Endodermal cell (in vitro differentiated cells): Measurements from ENCODE around the gene SRA1. TPM values are rescaled to one million over a fixed set of nuclear protein-coding genes. Genes with fewer than 3 reads are reported as not detected.

ENCODE experiments used
- DNase-seq: peaks from one replicate; pipeline ENCODE4 v3.0.0-alpha.2; 2017
- H3K27ac ChIP-seq: 2 replicates; pipeline ENCODE4 v1.5.1; 2013; ENCODE audit warnings: mild to moderate bottlenecking, low read depth, low read length, moderate library complexity
- H3K27me3 ChIP-seq: 2 replicates; pipeline ENCODE4 v1.6.1; 2013; ENCODE audit warnings: mild to moderate bottlenecking, low read length, moderate library complexity; ENCODE audit not compliant: insufficient read depth, control insufficient read depth, poor library complexity, severe bottlenecking
- H3K36me3 ChIP-seq: 2 replicates; pipeline ENCODE4 v1.7.0; 2013; ENCODE audit warnings: mild to moderate bottlenecking, low read length, moderate library complexity; ENCODE audit not compliant: control insufficient read depth, insufficient read depth
- H3K4me1 ChIP-seq: one replicate; pipeline ENCODE4 v1.7.0; 2013; ENCODE audit warnings: low read length; ENCODE audit not compliant: control insufficient read depth, insufficient read depth
- H3K4me3 ChIP-seq: 2 replicates; pipeline ENCODE4 v1.5.1; 2013; ENCODE audit warnings: mild to moderate bottlenecking, low read length, moderate library complexity
- H3K9ac ChIP-seq: 2 replicates; pipeline ENCODE4 v1.6.1; 2013; ENCODE audit warnings: mild to moderate bottlenecking, low read length, moderate library complexity; ENCODE audit not compliant: poor library complexity, severe bottlenecking; ENCODE audit errors: extremely low read depth
- H3K9me3 ChIP-seq: 2 replicates; pipeline ENCODE4 v1.6.1; 2013; ENCODE audit warnings: mild to moderate bottlenecking, low read length, moderate library complexity; ENCODE audit not compliant: control insufficient read depth
- H3K27ac Mint-ChIP-seq: 2 replicates; pipeline ENCODE4 v1.8.0; 2020; ENCODE audit warnings: mixed read lengths
- H3K27me3 Mint-ChIP-seq: 2 replicates; pipeline ENCODE4 v1.8.0; 2021; ENCODE audit warnings: mild to moderate bottlenecking, mixed read lengths; ENCODE audit not compliant: insufficient read depth
- H3K36me3 Mint-ChIP-seq: 2 replicates; pipeline ENCODE4 v1.8.0; 2020; ENCODE audit warnings: low read depth, mixed read lengths
- H3K4me1 Mint-ChIP-seq: 2 replicates; pipeline ENCODE4 v1.8.0; 2020; ENCODE audit warnings: mixed read lengths
- H3K4me3 Mint-ChIP-seq: 2 replicates; pipeline ENCODE4 v1.8.0; 2020; ENCODE audit warnings: mild to moderate bottlenecking, moderate library complexity, mixed read lengths
- H3K9me3 Mint-ChIP-seq: 2 replicates; pipeline ENCODE4 v1.8.0; 2020; ENCODE audit warnings: mild to moderate bottlenecking, mixed read lengths
- WGBS, 2 experiments: methylation state at CpG; one replicate each; pipeline versions ENCODE4 v1.1.5 to v1.1.7; 2013; ENCODE audit warnings: missing lambda C conversion rate in 2 of 2, mixed read lengths in 1 of 2; ENCODE audit not compliant: insufficient coverage in 1 of 2, insufficient read length in 1 of 2; 5-methylcytosine and 5-hydroxymethylcytosine counted together
- total RNA-seq, 2 donors: library from RNA; stranded (reverse); fragmentation: NEBNext Ultra II Directional in 1 of 2; extraction: Animal tissue kit (Norgen Biotek cat#: 25700) in 1 of 2; gene quantifications; 2 replicates in 1 of 2; 3 replicates in 1 of 2; pipeline ENCODE4 v1.2.1, GENCODE V29; 2021
- TF ChIP-seq, protein P1 (sequence below): fragments of 200-600 bp; sonication (generic); conservative IDR thresholded peaks from 2 replicates; pipeline ENCODE4 v1.5.0; 2021; ENCODE audit warnings: antibody characterized with exemption, mild to moderate bottlenecking

The SRA1 gene
- total RNA-seq, 2 donors from 2014 or later: 40.5 to 42.9 TPM

DNA sequence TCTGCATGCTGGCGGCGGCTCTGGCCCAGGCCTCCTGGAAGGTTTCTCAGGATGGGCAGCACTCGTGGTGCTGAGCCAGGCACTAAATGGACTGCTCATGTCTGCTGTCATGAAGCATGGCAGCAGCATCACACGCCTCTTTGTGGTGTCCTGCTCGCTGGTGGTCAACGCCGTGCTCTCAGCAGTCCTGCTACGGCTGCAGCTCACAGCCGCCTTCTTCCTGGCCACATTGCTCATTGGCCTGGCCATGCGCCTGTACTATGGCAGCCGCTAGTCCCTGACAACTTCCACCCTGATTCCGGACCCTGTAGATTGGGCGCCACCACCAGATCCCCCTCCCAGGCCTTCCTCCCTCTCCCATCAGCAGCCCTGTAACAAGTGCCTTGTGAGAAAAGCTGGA, 10.6 kb upstream of the SRA1 start:
- TF ChIP-seq, protein P1, sequence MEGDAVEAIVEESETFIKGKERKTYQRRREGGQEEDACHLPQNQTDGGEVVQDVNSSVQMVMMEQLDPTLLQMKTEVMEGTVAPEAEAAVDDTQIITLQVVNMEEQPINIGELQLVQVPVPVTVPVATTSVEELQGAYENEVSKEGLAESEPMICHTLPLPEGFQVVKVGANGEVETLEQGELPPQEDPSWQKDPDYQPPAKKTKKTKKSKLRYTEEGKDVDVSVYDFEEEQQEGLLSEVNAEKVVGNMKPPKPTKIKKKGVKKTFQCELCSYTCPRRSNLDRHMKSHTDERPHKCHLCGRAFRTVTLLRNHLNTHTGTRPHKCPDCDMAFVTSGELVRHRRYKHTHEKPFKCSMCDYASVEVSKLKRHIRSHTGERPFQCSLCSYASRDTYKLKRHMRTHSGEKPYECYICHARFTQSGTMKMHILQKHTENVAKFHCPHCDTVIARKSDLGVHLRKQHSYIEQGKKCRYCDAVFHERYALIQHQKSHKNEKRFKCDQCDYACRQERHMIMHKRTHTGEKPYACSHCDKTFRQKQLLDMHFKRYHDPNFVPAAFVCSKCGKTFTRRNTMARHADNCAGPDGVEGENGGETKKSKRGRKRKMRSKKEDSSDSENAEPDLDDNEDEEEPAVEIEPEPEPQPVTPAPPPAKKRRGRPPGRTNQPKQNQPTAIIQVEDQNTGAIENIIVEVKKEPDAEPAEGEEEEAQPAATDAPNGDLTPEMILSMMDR: no peak
- H3K27ac Mint-ChIP-seq: no peak overlapping the region
- H3K9ac ChIP-seq: no peak overlapping the region

DNA sequence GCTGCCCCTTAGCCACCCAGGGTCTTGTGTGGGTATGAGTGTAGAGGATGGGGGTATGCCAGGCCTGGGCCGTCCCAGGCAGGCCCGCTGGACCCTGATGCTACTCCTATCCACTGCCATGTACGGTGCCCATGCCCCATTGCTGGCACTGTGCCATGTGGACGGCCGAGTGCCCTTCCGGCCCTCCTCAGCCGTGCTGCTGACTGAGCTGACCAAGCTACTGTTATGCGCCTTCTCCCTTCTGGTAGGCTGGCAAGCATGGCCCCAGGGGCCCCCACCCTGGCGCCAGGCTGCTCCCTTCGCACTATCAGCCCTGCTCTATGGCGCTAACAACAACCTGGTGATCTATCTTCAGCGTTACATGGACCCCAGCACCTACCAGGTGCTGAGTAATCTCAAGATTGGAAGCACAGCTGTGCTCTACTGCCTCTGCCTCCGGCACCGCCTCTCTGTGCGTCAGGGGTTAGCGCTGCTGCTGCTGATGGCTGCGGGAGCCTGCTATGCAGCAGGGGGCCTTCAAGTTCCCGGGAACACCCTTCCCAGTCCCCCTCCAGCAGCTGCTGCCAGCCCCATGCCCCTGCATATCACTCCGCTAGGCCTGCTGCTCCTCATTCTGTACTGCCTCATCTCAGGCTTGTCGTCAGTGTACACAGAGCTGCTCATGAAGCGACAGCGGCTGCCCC, 10.0 kb upstream of the SRA1 start:
- DNase-seq: no peak
- Histone ChIP-seq H3K27me3 (no peaks in the 10 kb centered on the region), H3K9ac (no peak overlapping the region), H3K27ac (no peak overlapping the region), H3K36me3 (peaks cover 29% of the 10 kb centered on the region), H3K9me3 (no peaks in the 10 kb centered on the region), H3K4me1 (peaks cover 14% of the 10 kb centered on the region), H3K4me3 (no peak overlapping the region)
- H3K4me3 Mint-ChIP-seq: no peak overlapping the region
- H3K27me3 Mint-ChIP-seq: no peaks in the 10 kb centered on the region
- H3K9me3 Mint-ChIP-seq: no peaks in the 10 kb centered on the region
- H3K4me1 Mint-ChIP-seq: peaks cover 17% of the 10 kb centered on the region
- no peak overlapping the region for H3K27ac Mint-ChIP-seq
- H3K36me3 Mint-ChIP-seq: peaks cover 20% of the 10 kb centered on the region
- WGBS, 2 experiments: 95 to 98% methylated on average over 12 to 22 of the region's 22 CpGs
- TF ChIP-seq, protein P1: no peak

More for the DNA sequence above, 10.6 kb upstream of the SRA1 start:
- Histone ChIP-seq H3K9me3 (no peaks in the 10 kb centered on the region), H3K36me3 (peaks cover 29% of the 10 kb centered on the region), H3K4me3 (no peak overlapping the region), H3K27ac (no peak overlapping the region), H3K4me1 (peaks cover 14% of the 10 kb centered on the region), H3K27me3 (no peaks in the 10 kb centered on the region)
- DNase-seq: no peak
- H3K36me3 Mint-ChIP-seq: peaks cover 20% of the 10 kb centered on the region
- H3K4me1 Mint-ChIP-seq: peaks cover 17% of the 10 kb centered on the region
- no peaks in the 10 kb centered on the region for H3K9me3 Mint-ChIP-seq
- H3K27me3 Mint-ChIP-seq: no peaks in the 10 kb centered on the region
- no peak overlapping the region for H3K4me3 Mint-ChIP-seq
- WGBS, 2 experiments: 96% methylated on average over 9 to 13 of the region's 13 CpGs

DNA sequence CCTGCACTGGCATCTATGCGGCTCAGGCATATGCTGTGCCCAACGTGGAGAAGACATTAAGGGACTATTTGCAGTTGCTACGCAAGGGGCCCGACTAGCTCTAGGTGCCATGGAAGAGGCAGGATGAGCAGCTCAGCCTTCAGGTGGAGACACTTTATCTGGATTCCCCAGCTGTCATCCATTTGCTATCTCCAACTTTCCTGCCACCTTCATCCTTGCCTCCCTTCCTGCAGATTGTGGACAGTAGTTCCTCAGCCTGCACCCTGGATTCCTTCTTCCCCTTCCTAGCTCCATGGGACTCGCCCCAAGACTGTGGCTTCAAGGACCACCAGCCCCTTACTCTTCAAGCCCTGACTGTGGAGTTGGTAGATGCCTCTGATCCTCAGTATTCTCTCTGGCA, 9.4 kb upstream of the SRA1 start:
- TF ChIP-seq, protein P1: no peak
- Mint-ChIP-seq H3K4me3 (no peak overlapping the region), H3K27ac (no peak overlapping the region), H3K9me3 (no peaks in the 10 kb centered on the region), H3K27me3 (no peaks in the 10 kb centered on the region), H3K36me3 (peaks cover 20% of the 10 kb centered on the region), H3K4me1 (peaks cover 17% of the 10 kb centered on the region)
- DNase-seq: no peak
- Histone ChIP-seq H3K27me3 (no peaks in the 10 kb centered on the region), H3K4me1 (peaks cover 14% of the 10 kb centered on the region), H3K9ac (no peak overlapping the region), H3K4me3 (no peak overlapping the region), H3K36me3 (peaks cover 29% of the 10 kb centered on the region), H3K27ac (no peak overlapping the region), H3K9me3 (no peaks in the 10 kb centered on the region)
- WGBS, 2 experiments: 93 to 94% methylated on average over 3 to 5 of the region's 5 CpGs
